Sigmoid colon (tissue), 4 donors: ENCODE data around the gene UBXN4.

Experiments
- EP300 ChIP-seq, 4 donors: sonication (generic); formaldehyde crosslinking; IDR thresholded peaks; one replicate each; pipeline ENCODE4 v1.6.1; 2017; ENCODE audit warnings: antibody characterized with exemption in 4 of 4
- TF ChIP-seq, protein P1 (sequence below), 4 experiments: fragments of 450-650 bp in 3 of 4; fragments of 200-600 bp in 1 of 4; IDR thresholded peaks; one replicate each; pipeline ENCODE4 v1.5.1; 2016 to 2019; ENCODE audit warnings: antibody characterized with exemption in 4 of 4, mild to moderate bottlenecking in 3 of 4, moderate library complexity in 2 of 4

DNA sequence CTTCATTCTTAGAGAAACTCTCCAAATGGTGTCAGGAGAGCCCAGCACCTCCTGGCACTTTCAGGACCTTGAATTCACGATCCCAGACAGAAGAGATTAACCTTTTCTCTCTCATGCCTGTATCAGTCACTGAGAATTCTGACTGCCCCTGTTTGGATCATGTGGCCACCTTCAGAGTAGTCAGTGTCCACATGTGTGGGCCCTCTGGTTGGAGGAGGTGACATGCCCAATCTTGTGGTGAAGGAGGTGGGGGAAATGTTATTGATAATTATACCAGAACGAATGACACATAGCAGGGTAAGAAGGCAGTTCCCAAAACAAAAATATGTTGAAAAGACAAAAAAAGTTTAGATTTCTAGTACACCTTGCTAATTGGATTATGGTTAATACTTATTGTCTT is 31.7 kb downstream of the UBXN4 start:
- TF ChIP-seq, protein P1, sequence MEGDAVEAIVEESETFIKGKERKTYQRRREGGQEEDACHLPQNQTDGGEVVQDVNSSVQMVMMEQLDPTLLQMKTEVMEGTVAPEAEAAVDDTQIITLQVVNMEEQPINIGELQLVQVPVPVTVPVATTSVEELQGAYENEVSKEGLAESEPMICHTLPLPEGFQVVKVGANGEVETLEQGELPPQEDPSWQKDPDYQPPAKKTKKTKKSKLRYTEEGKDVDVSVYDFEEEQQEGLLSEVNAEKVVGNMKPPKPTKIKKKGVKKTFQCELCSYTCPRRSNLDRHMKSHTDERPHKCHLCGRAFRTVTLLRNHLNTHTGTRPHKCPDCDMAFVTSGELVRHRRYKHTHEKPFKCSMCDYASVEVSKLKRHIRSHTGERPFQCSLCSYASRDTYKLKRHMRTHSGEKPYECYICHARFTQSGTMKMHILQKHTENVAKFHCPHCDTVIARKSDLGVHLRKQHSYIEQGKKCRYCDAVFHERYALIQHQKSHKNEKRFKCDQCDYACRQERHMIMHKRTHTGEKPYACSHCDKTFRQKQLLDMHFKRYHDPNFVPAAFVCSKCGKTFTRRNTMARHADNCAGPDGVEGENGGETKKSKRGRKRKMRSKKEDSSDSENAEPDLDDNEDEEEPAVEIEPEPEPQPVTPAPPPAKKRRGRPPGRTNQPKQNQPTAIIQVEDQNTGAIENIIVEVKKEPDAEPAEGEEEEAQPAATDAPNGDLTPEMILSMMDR (IDR thresholded peaks at IDR 0.05): no peak
- no peak for TF ChIP-seq EP300 (IDR thresholded peaks at IDR 0.05)
